ENCODE data around the gene PGF.
"Not testable (repeated sequence)": the region's sequence is repeated elsewhere in the genome, so short reads cannot be mapped to it uniquely, and the experiment has no call there.

PGF gene

DNA sequence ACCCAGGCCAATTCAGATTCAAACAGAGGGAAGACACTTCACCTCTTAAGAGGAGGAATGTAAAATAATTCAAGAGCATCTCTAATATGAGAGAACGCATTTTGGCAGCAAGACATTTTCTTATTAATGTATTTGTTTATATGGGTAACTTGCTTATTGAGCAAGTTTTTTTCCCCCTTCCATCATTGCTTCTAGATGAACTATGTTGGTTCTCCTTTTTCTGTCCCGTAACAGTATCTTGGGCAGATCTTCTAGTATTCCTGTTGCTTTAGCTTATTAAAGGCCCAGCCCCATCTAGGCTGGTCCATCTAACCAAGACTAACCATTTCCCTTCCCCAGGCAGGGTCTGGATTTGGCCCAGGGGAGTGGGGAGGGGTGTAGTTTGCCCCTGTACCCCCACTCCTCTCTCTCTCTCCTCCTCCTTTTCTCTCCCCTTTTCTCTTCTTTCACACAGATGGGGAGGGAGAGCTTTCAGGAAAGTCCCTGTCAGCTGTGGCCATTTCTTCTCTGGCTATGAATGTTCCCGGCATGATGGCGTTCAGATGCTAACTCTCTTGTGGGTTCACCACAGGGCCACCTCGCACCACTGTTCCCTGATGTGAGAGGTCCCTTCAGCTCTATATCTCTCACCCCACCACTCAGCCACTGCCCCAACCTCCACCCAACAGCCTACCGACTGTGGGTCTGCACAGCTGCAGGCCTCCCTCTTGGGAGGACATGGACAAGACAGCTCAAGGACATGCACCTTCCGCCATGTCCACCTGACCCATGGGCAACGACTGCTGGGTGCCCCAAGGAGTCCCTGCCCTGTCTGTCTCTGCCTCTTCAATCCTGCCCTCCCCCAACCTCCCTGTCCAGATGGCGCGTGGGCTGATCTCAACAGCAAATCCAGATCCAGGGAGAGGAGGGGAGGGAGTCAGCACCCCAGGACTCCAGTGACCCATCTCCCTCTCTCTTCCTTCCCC, 16.6 kb downstream of the PGF start:
- no peak for DNase-seq

DNA sequence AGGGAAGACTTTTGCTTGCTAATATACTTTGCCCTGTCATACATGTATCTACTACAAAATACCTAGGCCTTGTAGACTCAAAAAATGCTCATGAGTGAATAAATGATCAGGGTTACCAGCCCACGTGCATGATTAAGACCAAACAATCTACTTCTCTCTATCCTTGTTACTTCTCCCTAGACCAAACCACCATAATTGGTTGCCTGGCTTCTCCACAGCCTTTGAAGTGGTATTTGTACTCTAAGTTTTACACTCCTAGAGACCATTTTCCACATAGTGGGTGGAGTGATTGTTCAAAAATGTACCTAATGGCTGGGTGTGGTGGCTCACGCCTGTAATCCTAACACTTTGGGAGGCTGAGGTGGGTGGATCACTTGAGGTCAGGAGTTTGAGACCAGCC, 18.2 kb downstream of the PGF start:
- no peak for DNase-seq

DNA sequence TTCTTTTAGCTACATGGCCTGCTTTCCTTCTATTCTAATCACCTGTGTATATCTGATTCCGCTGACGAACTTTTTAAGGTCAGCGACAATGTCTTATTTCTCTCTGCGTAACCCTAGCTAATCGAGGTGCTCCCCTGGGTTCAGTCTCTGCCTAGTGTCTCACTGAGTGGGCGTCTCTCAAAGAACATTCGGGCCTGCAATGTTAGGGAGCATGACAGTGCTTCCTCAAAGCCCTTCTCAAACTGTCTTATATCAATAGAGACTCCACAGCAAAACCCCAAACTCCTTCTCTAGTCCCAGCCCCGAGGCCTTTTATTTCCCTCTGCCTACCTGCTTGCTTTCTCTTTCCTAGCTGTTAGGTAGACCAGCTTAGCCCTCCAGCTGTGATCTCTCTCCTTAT, 18.7 kb downstream of the PGF start:
- DNase-seq: no peak

DNA sequence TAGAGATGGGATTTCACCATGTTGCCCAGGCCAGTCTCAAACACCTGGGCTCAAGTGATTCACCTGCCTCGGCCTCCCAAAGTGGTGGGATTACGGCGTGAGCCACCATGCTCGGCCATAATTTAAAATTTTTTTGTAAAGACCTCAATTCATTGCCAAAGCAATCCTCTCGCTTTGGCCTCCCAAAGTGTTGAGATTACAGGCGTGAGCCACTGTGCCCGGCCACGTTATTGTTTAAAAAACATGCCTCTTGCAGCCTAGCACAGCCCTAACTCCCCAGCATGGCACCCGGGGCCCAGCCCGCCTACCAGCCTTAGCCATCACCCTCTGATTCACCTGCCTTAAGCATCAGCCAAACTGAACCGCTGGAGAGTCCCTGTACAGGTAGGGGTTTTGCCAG, 19.2 kb downstream of the PGF start:
- no peak for DNase-seq

DNA sequence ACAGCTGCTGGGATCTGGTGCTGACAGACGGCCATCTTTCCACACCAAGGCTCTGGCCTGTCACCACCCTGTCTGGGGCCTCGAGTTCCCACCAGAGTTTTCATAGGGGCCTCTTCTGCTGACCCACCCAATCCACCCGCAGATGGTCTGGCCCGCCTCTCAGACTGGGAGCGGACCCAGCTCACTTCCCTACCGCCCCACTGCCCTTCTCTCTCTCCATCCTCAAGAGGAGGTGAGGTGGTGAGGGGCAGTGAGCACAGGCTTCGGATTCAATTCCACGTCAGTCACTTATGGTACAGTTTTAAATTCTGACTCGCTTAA, 20.1 kb downstream of the PGF start:
- DNase-seq: no peak

DNA sequence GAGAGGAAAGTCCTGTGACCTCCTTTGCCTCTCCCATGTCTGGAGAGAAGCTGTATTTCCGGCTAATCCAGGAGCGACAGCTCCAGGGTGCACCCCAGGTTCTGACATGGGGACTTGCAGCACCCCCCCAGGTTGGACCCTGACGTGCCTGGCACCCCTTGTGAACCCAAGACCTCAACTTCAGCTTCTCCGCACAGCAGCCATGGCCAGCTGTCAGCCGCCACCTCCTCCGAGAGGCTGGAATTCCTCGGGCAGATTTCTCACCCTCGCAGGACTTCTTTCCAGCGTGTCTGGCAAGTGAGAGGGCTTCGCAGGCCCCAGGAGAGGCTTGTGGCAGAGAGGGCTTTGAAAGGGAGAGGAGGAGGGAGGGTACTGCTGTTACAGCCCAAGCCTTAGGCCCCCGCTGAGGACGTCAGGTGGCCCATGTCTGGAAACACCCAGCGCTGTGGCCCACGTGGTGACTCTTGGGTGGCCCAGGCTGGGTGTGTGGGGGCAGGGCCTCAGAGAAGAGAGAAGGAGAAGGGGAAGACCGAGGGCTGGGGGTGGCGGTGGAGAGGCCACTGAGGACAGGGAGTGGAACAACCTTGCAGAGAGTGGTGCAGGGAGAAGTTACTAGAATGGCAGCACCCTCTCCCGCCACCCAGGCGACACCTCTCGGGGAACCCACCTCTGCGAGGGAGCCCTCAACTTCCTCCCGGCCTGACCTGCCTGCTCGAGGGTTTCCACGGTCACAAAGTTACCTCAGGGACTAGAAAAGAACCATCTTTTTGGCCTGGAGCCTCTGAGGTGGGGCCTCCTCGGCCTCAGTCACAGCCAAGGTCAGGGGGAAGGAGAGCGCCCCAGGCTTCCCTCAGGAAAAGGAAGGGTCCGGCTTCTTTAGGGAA, 20.7 kb downstream of the PGF start:
- no peak for DNase-seq

DNA sequence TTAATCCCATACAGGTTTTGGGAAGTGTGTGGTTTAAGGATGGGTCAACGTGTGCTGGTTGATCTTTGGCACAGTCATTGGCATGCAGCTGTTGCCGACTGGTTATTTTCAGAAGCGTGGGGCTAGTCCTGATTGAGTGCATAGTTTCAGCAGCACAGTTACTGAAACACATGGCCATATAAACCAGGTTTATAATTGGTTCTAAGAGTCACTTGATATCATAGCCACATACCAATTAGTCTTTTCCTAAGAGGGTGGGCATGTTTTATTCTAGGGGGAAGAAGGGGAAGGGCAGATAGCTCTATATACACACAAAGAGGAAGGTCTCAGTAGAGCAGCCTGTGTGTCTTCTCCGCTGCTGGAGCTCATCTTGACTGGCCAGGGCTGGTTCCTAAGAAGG, 21.4 kb downstream of the PGF start:
- no peak for DNase-seq

DNA sequence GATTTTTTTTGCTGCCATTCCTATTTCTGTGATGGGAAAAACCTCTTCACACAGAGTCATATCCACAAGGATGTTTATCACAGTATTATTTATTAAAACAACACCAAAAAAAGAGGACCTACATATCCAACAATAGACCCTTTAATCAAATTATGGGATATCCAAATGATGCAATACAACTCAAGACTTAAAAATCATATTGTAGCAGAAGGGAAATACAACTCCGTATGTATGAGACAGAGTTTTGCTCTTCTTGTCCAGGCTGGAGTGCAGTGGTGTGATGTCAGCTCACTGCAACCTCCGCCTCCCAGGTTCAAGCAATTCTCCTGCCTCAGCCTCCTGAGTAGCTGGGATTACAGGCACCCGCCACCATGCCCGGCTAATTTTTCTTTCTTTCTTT, 22.5 kb downstream of the PGF start:
- not testable (repeated sequence) for DNase-seq

DNA sequence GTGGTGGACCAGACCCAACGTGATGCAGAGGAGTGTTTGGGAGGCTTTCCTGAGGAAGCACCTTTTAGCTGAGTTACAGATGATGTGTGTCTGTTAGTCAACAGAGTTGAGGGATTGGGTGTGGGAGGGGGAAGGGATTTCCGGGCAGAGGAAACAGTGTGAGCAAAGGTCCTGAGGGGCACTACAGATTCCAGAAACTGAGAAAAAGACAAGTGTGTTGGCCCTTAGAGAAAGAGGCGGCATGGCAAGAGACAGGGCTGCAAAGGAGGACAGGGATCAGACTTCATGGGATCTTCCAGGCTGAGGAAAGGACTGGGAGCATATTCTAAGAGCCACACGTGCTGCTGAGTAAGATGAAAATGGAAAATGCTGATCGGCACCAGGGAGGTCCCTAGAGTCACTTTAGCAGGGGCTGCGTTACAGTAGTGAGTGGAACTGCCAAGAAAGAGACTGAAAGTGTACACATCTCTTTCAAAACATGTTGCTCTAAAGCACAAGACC, 22.9 kb downstream of the PGF start:
- DNase-seq: no peak

DNA sequence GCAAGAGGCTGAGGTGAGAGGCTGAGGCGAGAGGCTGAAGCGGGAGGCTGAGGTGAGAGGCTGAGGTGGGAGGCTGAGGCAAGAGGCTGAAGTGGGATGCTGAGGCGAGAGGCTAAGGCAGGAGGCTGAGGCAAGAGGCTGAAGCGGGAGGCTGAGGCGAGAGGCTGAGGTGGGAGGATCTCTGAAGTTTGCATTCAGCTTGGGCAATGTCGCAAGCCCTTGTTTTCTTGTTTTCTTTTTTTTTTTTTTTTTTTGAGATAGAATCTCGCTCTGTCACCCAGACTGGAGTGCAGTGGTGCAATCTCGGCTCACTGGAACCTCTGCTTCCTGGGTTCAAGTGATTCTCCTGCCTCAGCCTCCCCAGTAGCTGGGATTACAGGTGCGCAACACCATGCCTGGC, 23.7 kb downstream of the PGF start:
- not testable (repeated sequence) for DNase-seq

DNA sequence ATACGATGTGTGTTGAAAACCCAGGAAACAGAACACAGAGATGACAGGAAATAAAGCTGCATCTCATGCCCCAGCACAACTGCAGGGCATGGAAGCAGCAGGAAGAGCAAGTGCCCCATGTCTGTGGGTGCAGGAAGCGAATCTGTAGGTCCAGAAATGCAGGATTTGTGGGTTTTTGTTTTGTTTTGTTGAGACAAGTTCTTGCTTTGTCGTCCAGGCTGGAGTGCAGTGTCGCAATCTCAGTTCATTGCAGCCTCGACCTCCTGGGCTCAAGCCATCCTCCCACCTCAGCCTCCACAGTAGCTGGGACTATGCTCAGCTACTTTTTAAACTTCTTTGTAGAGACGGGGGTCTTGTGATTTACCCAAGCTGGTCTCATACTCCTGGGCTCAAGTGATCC, 26.2 kb downstream of the PGF start:
- DNase-seq: no peak

DNA sequence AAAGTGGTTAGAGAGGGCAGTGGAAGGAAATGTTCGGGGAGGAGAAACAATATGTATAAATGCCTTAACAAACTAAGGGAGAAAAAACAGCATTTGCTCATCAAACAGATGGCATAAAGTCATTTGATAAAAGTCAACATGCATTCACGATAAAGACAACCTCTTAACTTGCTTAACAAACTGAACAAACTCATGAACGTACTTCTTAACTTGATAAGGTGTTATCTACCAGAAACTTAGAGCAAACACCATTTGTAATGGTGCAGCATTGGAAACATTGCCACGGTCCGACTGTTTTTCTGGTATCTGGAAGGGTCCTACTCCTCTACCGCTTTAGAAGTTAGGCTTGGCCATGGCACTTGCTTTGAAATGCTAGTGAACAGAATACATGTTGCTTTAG, 28.2 kb downstream of the PGF start:
- no peak for DNase-seq

DNA sequence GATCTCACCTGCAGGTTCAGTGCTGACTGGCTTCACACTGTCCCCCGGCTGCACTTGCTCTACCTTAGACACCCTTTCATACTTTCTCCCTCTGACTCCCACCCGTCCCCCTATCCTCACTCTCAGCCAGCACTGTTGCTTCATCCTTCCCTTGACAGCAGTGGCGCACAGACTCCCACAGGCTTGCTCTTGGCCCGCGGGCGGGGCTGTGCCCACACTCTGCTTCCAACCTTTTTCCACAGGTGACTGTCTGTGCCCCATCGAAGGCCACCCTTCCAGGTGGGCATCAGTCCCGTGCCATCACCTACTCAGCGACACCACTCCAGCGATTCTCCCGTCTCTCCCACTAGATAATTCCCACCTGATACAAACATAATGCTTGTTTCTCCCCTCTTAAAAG, 31.3 kb downstream of the PGF start:
- no peak for DNase-seq

DNA sequence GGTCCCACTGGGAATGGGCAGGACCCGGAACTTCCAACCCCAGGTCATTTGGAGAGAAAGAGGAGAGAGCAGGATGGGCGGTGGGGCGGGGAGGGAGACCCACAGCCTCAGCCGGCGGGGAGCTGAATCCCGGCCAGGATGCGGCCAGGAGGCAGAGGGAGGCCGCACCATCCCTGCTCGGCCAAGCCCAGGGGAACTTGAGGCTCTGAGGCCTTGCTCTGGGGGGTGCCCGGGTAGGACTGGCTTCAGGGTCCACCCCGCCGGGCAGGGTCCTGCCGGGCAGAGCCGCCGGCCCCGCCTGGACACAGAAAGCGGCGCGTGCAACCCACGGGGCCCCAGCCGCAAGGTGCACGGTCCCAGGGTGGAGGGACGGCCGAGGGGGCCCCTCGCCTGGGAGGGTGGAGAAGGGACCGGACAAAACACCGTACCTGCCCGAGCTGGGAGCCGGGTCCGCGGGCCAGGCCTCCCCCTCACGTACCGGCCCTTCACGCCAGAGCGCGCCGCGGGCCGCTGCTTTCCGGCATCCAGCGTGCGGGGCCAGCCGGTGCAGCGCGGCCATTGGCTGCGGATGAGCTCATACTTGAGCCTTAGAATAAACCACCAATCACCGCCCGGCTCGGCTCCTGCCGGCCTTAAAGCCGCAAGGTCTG, 32.5 kb downstream of the PGF start, which contains the start of gene RPS6KL1:
Gene RPS6KL1, minus strand, starts transcription at position 509 of the 650 bp plus-strand sequence. CDS start 1,719 bp downstream, outside the sequence.
- peak; percentile 78 to 82 for DNase-seq

DNA sequence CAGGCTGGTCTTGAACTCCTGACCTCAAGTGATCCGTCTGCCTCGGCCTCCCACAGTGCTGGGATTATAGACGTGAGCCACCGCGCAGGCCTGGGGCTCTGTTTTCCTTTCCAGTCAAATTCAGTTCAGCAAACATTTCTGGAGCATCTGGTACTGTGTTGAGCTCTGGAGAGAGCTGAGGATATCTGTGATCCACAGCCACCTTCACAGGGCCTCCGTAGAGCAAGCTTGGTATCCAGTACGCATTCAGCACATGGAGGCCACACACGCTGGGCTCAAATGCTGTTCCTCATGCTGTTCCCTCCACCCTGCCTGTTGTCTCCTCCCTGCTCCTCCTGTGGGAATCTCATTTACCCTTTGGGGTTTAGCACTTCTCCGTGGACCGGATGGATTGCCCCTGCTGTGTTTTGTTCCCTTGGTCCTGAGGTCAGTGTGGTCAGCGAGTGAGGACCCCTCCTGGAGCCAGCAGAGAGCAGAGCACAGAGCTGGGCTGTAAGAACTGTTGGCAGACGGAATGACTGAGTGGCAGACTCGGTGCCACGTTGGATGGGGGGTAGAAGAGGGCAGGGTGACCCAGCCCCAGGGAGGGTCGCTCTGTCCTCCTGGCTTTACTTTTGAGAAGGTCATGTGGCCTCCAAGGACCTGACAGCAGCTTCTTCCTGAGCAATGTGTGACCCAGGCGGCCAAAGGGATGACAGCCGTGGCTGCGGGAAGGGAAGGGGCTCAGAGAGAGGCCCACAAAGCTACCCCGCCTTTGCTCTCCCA, 33.2 kb downstream of the PGF start:
- DNase-seq: no peak

DNA sequence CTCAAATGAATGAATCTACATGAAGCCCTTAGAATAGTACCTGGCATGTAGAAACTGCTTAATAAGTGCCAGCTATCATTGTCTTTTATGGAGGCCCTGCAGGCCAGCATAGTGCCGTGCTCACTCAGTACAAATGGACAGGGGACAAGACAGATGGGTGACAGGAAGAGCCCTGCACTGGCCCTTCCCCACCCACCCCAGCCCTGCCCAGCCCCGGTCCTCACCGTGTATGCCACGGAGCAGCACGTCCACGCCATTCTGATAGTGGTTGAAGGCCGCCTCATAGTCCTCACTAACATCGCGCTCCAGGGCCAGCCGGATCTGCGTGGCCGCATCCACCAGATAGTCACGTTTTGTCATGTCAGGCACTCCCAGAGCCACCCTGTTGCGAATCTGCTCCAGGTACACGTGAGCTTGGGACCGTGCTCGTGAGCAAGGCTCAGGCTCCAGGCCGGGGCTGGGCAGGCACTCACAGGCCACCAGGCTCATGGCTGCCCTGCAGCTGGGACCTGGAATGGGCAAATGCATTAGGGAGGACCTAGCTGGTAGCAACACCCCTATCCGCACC, 34.3 kb downstream of the PGF start:
- no peak for DNase-seq

DNA sequence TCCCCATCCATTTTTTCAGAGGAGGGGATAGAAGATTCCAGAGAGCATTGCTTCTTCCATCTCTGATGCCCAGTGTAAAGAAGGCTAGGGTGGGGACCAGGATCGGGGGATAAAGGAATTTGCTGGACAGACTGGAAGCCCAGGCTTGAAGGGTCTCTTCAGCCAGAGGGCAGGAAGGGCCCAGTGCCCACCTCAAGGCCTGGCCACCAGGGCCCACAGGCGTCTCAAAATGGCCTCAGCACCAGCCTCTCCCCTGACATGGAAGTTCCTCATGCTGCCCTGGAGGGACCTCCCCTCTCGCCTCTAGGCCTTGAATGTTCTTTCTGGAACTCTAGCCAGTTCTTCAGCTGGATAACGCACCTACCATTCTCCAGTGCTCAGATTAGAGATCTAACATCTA, 35.1 kb downstream of the PGF start:
- no peak for DNase-seq

DNA sequence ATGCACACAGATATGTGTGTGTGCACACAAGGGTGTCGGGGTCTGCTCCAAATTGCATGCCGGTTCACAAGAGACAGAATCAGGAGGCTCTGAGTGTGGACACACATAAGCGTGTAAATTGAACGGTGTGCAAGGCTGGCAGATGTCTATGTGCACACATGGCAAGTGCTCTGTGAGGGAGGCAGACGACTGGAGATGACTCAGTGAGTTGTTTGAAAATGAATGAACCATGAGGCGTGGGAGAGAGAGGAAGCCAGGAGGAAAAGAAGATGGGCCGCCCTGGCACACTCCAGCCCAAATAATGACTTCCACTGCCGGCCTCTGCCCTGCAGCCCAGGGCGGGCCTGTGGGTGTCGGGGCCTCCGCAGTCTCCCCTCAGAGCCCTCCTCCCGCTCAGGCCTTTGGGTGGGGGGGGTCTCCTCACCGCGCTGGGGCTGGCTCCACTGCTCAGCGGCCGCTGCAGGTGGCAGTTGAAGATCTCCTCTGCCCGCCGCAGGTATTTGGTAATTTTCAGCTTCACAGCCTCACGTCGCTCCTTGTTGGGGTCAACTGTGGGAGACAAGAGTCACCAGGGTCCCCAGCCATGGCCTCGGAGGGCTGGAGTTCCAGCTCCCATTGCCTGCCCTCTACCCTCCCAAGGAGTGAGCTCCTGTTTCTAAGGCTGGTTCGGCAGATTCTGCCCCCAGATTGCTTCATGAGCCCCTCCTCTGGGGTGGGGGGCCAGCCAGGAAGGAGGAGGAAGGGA, 35.8 kb downstream of the PGF start:
- DNase-seq: no peak

DNA sequence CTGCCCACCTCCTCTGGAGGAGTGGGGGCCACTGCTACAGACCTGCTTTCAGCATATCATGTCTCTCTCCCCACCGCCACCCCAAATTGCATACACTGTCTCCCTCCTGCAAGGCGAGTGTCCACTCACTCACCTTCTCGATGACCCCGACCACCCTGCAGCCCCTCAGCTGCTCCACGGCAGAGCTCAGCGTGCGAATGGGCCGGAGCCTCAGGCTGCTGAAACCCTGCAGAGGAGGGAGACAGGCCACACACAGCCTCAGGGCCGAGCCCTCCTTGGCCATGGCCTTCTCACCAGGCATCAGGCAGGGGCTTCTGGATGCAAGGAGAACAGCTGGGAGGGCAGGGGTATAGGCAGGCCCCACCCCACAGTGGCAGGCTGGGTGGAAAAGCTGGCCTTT, 37.0 kb downstream of the PGF start:
- no peak for DNase-seq

DNA sequence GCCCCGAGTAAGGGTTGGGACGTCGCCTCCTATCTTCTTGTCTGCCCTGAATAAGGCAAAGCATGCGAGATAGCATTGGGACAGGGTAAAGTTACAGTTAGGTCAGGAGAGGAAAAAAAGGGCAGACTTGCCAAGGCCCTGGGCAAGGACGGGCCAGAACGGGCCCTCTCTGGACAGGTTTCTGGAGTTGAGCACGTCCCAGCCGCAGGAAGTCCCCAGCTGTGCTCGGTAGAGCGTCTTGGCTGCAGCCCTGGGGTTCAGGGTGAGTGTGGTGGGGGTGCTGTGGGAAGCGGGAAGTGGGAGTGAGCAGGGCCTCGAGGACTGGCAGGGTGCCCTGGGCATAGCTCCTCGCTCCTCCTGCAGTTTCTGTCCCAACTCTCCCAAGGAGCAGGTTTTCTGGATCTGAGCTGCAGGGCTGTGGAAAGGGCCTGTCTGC, 37.7 kb downstream of the PGF start:
- no peak for DNase-seq

DNA sequence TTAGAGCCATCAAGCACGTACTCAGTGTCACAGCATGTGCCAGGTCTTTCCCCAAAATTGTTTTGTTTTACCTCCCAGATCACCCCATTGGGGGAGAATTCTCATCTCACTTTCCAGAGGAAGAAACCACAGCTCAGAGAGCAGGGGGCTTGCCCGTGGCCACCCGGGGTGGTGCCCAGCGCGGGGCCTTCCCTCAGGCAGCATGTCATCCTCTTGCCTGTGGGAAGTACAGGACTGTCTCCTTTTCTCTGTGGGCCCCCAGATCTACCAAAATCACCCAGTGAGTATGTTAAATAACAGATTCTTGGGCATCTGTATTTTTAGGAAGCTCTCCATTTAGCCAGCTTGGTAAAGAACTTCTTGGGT, 38.2 kb downstream of the PGF start:
- no peak for DNase-seq

Measured in NCI-H1930 (cell line).